CD8-positive, alpha-beta memory T cell (primary cell): ENCODE results near the gene GEMIN5. TPM values are rescaled to one million over a fixed set of nuclear protein-coding genes. Genes with fewer than 3 reads are reported as not detected.

Source experiments
- CTCF ChIA-PET: fragments of 350-600 bp; sonication (Branson Sonifier 250); formaldehyde crosslinking; loops from one replicate; lab custom pipeline; 2021; ENCODE audit warnings: antibody characterized with exemption; lab: Charles Lee
- POLR2A ChIA-PET: fragments of 350-600 bp; sonication (Branson Sonifier 250); formaldehyde crosslinking; loops from one replicate; lab custom pipeline; 2021; ENCODE audit warnings: antibody characterized with exemption; lab: Charles Lee
- DNase-seq, 5 donors: peaks; one replicate each; pipeline versions ENCODE4 v3.0.0 to v3.0.0-alpha.2; 2020 to 2022; ENCODE audit warnings: mixed read lengths in 1 of 5
- H3K27ac ChIP-seq: one replicate; pipeline ENCODE4 v1.7.0; 2013; ENCODE audit warnings: low read depth, mild to moderate bottlenecking, low read length, moderate library complexity
- H3K27me3 ChIP-seq: 2 replicates; pipeline ENCODE4 v1.7.0; 2013; ENCODE audit warnings: low read length, mild to moderate bottlenecking; ENCODE audit not compliant: insufficient read depth, poor library complexity, severe bottlenecking
- H3K36me3 ChIP-seq: 2 replicates; pipeline ENCODE4 v1.7.0; 2013; ENCODE audit warnings: mild to moderate bottlenecking, low read length, moderate library complexity; ENCODE audit not compliant: insufficient read depth
- H3K4me1 ChIP-seq: 2 replicates; pipeline ENCODE4 v1.7.0; 2013; ENCODE audit warnings: mild to moderate bottlenecking, low read length, moderate library complexity; ENCODE audit not compliant: insufficient read depth
- H3K4me3 ChIP-seq: 2 replicates; pipeline ENCODE4 v1.7.0; 2013; ENCODE audit warnings: mild to moderate bottlenecking, low read length
- H3K9me3 ChIP-seq: 2 replicates; pipeline ENCODE4 v1.7.0; 2013; ENCODE audit warnings: mild to moderate bottlenecking, low read length
- H3K27ac Mint-ChIP-seq, 8 donors: one replicate each; pipeline ENCODE4 v1.8.0; 2020 to 2021; ENCODE audit warnings: mixed read lengths in 8 of 8, mild to moderate bottlenecking in 6 of 8, inconsistent platforms in 3 of 8, moderate library complexity in 3 of 8
- H3K27me3 Mint-ChIP-seq, 2 donors: one replicate each; pipeline ENCODE4 v1.8.0; 2020 to 2021; ENCODE audit warnings: mixed read lengths in 2 of 2, mild to moderate bottlenecking in 1 of 2, moderate library complexity in 1 of 2
- H3K36me3 Mint-ChIP-seq, 3 donors: one replicate each; pipeline ENCODE4 v1.8.0; 2020 to 2021; ENCODE audit warnings: mixed read lengths in 3 of 3, inconsistent platforms in 1 of 3, mild to moderate bottlenecking in 1 of 3
- H3K4me1 Mint-ChIP-seq, 3 donors: one replicate each; pipeline ENCODE4 v1.8.0; 2020 to 2021; ENCODE audit warnings: mixed read lengths in 3 of 3, inconsistent platforms in 1 of 3, mild to moderate bottlenecking in 1 of 3
- H3K4me3 Mint-ChIP-seq, 7 donors: one replicate each; pipeline ENCODE4 v1.8.0; 2020 to 2021; ENCODE audit warnings: mixed read lengths in 7 of 7, mild to moderate bottlenecking in 6 of 7, moderate library complexity in 4 of 7, inconsistent platforms in 2 of 7
- H3K9me3 Mint-ChIP-seq, 5 donors: one replicate each; pipeline ENCODE4 v1.8.0; 2020 to 2022; ENCODE audit warnings: mixed read lengths in 5 of 5, mild to moderate bottlenecking in 3 of 5, moderate library complexity in 2 of 5, inconsistent platforms in 1 of 5
- polyA plus RNA-seq: library from polyadenylated mRNA; unstranded; fragments of 300-500 nt; fragmentation: Illumina TruSeq; gene quantifications from one replicate; pipeline ENCODE4 v1.2.3, GENCODE V29; 2021
- total RNA-seq, 2 experiments: library from RNA; stranded (reverse); gene quantifications; one replicate each; pipeline ENCODE4 v1.2.3, GENCODE V29; 2021

GEMIN5 gene
- total and polyA plus RNA-seq, 3 experiments from 2014 or later = 10.8 to 45.2 (median 42.1) TPM

GRCh38 chr5:154861946-154862345 lies 76.1 kb downstream of the GEMIN5 start:
- H3K36me3 ChIP-seq = peaks cover 22% of the 10 kb centered on the region
- H3K27ac Mint-ChIP-seq = peak overlapping the region in 5 of 8 donors; percentile 4 to 68 (median 32)
- H3K27me3 ChIP-seq = no peaks in the 10 kb centered on the region
- no peaks in the 10 kb centered on the region for H3K9me3 Mint-ChIP-seq
- H3K4me1 Mint-ChIP-seq = peaks cover 49 to 63% (median 61%) of the 10 kb centered on the region in 3 donors
- H3K4me1 ChIP-seq = peaks cover 40% of the 10 kb centered on the region
- H3K4me3 Mint-ChIP-seq = peak overlapping the region; percentile 11 to 86 (median 36)
- no peaks in the 10 kb centered on the region for H3K27me3 Mint-ChIP-seq
- no peak for DNase-seq
- POLR2A ChIA-PET = no interaction called here
- no peak overlapping the region for H3K4me3 ChIP-seq
- no peaks in the 10 kb centered on the region for H3K9me3 ChIP-seq
- CTCF ChIA-PET = no interaction called here
- H3K27ac ChIP-seq = no peak overlapping the region
- peaks cover 0 to 66% (median 12%) of the 10 kb centered on the region in 3 donors for H3K36me3 Mint-ChIP-seq

GRCh38 chr5:154860765-154861164 lies 77.2 kb downstream of the GEMIN5 start:
- Mint-ChIP-seq H3K9me3 (no peaks in the 10 kb centered on the region), H3K36me3 (peaks cover 0 to 57% (median 10%) of the 10 kb centered on the region in 3 donors), H3K4me1 (peaks cover 52 to 64% (median 63%) of the 10 kb centered on the region in 3 donors), H3K4me3 (peak overlapping the region; percentile 86 to 94 (median 92)), H3K27me3 (no peaks in the 10 kb centered on the region), H3K27ac (peak overlapping the region; percentile 92 to 100 (median 99))
- H3K4me1 ChIP-seq = peaks cover 42% of the 10 kb centered on the region
- no peak for DNase-seq
- ChIA-PET CTCF (no interaction called here), POLR2A (no interaction called here)
- peaks cover 18% of the 10 kb centered on the region for H3K36me3 ChIP-seq
- H3K9me3 ChIP-seq = no peaks in the 10 kb centered on the region
- H3K27ac ChIP-seq = peak overlapping the region; percentile 99
- H3K4me3 ChIP-seq = peak overlapping the region; percentile 87
- H3K27me3 ChIP-seq = no peaks in the 10 kb centered on the region

GRCh38 chr5:154860123-154860522 lies 77.9 kb downstream of the GEMIN5 start:
- no peaks in the 10 kb centered on the region for H3K27me3 Mint-ChIP-seq
- CTCF ChIA-PET = no interaction called here
- H3K36me3 Mint-ChIP-seq = peaks cover 0 to 51% (median 5%) of the 10 kb centered on the region in 3 donors

GRCh38 chr5:154858972-154859871 lies 78.8 kb downstream of the GEMIN5 start:
- peak in 2 of 5 donors; percentile 23 to 47 for DNase-seq

More at GRCh38 chr5:154860123-154860522, 77.9 kb downstream of the GEMIN5 start:
- Histone ChIP-seq H3K27me3 (no peaks in the 10 kb centered on the region), H3K9me3 (no peaks in the 10 kb centered on the region), H3K4me3 (peak overlapping the region; percentile 87), H3K36me3 (peaks cover 11% of the 10 kb centered on the region), H3K27ac (peak overlapping the region; percentile 99), H3K4me1 (peaks cover 42% of the 10 kb centered on the region)
- POLR2A ChIA-PET = no interaction called here
- Mint-ChIP-seq H3K27ac (peak overlapping the region; percentile 92 to 100 (median 99)), H3K4me1 (peaks cover 50 to 62% (median 58%) of the 10 kb centered on the region in 3 donors), H3K4me3 (peak overlapping the region; percentile 86 to 94 (median 92)), H3K9me3 (no peaks in the 10 kb centered on the region)
- no peak for DNase-seq

GRCh38 chr5:154858297-154858971 lies 79.6 kb downstream of the GEMIN5 start, which contains the start of gene CNOT8:
Gene CNOT8, plus strand, starts transcription at chr5:154858627. Its CDS starts 4,652 bp downstream, at chr5:154863279.
- peak; percentile 92 to 99 (median 97) for DNase-seq
- peak within 1 kb of the TSS; percentile 92 to 100 (median 99) for H3K27ac Mint-ChIP-seq
- no peaks in the 10 kb centered on the region for H3K27me3 Mint-ChIP-seq
- ChIA-PET CTCF (no interaction called here), POLR2A (interaction anchor here (0.9 to 1.2 kb wide), 2 partner anchors 9 to 101 kb away, joined by 3 to 4 read pairs; no protein-coding TSS in a partner anchor)
- Histone ChIP-seq H3K27me3 (no peaks in the 10 kb centered on the region), H3K27ac (peak within 1 kb of the TSS; percentile 99), H3K4me1 (peaks cover 42% of the 10 kb centered on the region), H3K4me3 (peak within 1 kb of the TSS; percentile 87), H3K36me3 (peaks cover 3% of the 10 kb centered on the region), H3K9me3 (no peaks in the 10 kb centered on the region)
- H3K4me3 Mint-ChIP-seq = peak within 1 kb of the TSS; percentile 86 to 94 (median 92)
- peaks cover 45 to 47% (median 47%) of the 10 kb centered on the region in 3 donors for H3K4me1 Mint-ChIP-seq
- no peaks in the 10 kb centered on the region for H3K9me3 Mint-ChIP-seq
- peaks cover 0 to 36% (median 2%) of the 10 kb centered on the region in 3 donors for H3K36me3 Mint-ChIP-seq

More at GRCh38 chr5:154858972-154859871, 78.8 kb downstream of the GEMIN5 start:
- Histone ChIP-seq H3K4me3 (peak overlapping the region; percentile 87), H3K27me3 (no peaks in the 10 kb centered on the region), H3K9me3 (no peaks in the 10 kb centered on the region), H3K27ac (peak overlapping the region; percentile 99), H3K4me1 (peaks cover 42% of the 10 kb centered on the region), H3K36me3 (peaks cover 9% of the 10 kb centered on the region)
- Mint-ChIP-seq H3K27me3 (no peaks in the 10 kb centered on the region), H3K27ac (peak overlapping the region; percentile 92 to 100 (median 99)), H3K4me1 (peaks cover 49 to 55% (median 53%) of the 10 kb centered on the region in 3 donors), H3K36me3 (peaks cover 0 to 42% (median 2%) of the 10 kb centered on the region in 3 donors), H3K9me3 (no peaks in the 10 kb centered on the region), H3K4me3 (peak overlapping the region; percentile 86 to 94 (median 92))
- POLR2A ChIA-PET = interaction anchor here (0.5 to 1.2 kb wide), 3 partner anchors 8 to 130 kb away, joined by 3 to 4 read pairs (median 3); no protein-coding TSS in a partner anchor
- CTCF ChIA-PET = no interaction called here

GRCh38 chr5:154857530-154858296 lies 80.3 kb downstream of the GEMIN5 start:
- Histone ChIP-seq H3K4me1 (peaks cover 36% of the 10 kb centered on the region), H3K27ac (peak overlapping the region; percentile 99), H3K27me3 (no peaks in the 10 kb centered on the region), H3K36me3 (no peaks in the 10 kb centered on the region), H3K9me3 (no peaks in the 10 kb centered on the region), H3K4me3 (peak overlapping the region; percentile 87)
- H3K4me3 Mint-ChIP-seq = peak overlapping the region; percentile 86 to 94 (median 92)
- no peaks in the 10 kb centered on the region for H3K9me3 Mint-ChIP-seq
- peak; percentile 81 to 96 (median 89) for DNase-seq
- ChIA-PET CTCF (interaction anchor here (1.3 kb wide), 1 partner anchor 104 kb away, joined by 3 read pairs; no protein-coding TSS in a partner anchor), POLR2A (interaction anchor here (0.9 to 1.2 kb wide), 4 partner anchors 10 to 210 kb away, joined by 3 to 5 read pairs (median 4); no protein-coding TSS in a partner anchor)
- H3K4me1 Mint-ChIP-seq = peaks cover 38 to 40% (median 40%) of the 10 kb centered on the region in 3 donors
- H3K27ac Mint-ChIP-seq = peak overlapping the region; percentile 92 to 100 (median 99)
- H3K36me3 Mint-ChIP-seq = peaks cover 0 to 30% (median 1%) of the 10 kb centered on the region in 3 donors
- H3K27me3 Mint-ChIP-seq = no peaks in the 10 kb centered on the region

- H3K27me3 ChIP-seq = no peaks in the 10 kb centered on the region
- Mint-ChIP-seq H3K27ac (no peak overlapping the region), H3K36me3 (no peaks in the 10 kb centered on the region), H3K4me1 (no peaks in the 10 kb centered on the region), H3K27me3 (no peaks in the 10 kb centered on the region), H3K4me3 (peak overlapping the region in 1 of 7 donors; percentile 61), H3K9me3 (no peaks in the 10 kb centered on the region)
- no peaks in the 10 kb centered on the region for H3K9me3 ChIP-seq
- DNase-seq = no peak
- H3K36me3 ChIP-seq = no peaks in the 10 kb centered on the region
- H3K4me1 ChIP-seq = no peaks in the 10 kb centered on the region
- H3K27ac ChIP-seq = no peak overlapping the region
- no peak overlapping the region for H3K4me3 ChIP-seq
- ChIA-PET POLR2A (interaction anchor here (0.6 kb wide), 1 partner anchor 37 kb away, joined by 3 read pairs; no protein-coding TSS in a partner anchor), CTCF (interaction anchor here (0.8 to 1.6 kb wide), 2 partner anchors 10 to 14 kb away, joined by 3 read pairs; no protein-coding TSS in a partner anchor)
These were observed 86.7 kb downstream of the GEMIN5 start for GRCh38 chr5:154851351-154851750.
